Renal cortex interstitium (tissue), 11 donors: ENCODE measurements around the gene ELAVL1. TPM values are rescaled to one million over a fixed set of nuclear protein-coding genes. Genes with fewer than 3 reads are reported as not detected.
"Not testable (repeated sequence)": the region's sequence is repeated elsewhere in the genome, so short reads cannot be mapped to it uniquely, and the experiment has no call there.

ENCODE experiments used
- DNase-seq, 11 donors: peaks; one replicate each; pipeline ENCODE4 v3.0.0-alpha.2; 2013; ENCODE audit warnings: low read depth in 9 of 11, low spot score in 4 of 11; ENCODE audit errors: extremely low read depth in 1 of 11
- polyA plus RNA-seq, 3 donors: library from polyadenylated mRNA; unstranded; fragments of 120-200 nt; gene quantifications; one replicate each; pipeline ENCODE4 v1.2.1, GENCODE V29; 2013; ENCODE audit not compliant: insufficient read length in 3 of 3

The ELAVL1 gene
- polyA plus RNA-seq, 3 donors = 79.8 to 92.2 (median 92.0) TPM

DNA sequence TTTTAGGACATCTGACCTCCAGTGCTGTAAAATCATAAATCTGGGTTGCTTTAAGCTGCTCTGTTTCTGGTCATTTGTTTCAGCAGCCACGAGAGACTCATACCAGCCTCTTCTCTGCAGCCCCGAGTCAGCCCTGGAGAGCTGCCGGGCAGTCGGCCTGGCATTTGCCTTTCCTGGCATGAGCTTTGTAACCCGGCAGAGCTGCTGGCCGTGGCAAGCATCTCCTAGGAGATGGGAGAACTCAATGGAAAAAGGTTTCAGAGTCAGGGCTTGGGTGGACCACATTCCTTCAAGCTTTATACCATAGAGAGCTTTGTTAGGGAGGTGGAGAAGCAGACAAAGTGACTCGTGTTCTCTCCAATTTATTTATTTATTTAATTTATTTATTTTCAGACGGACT lies 25.5 kb upstream of the ELAVL1 start:
- no peak for DNase-seq

GRCh38 chr19:8028951-8029491 lies 23.6 kb upstream of the ELAVL1 start:
- DNase-seq = peak in 5 of 11 donors; percentile 42 to 62 (median 51)

- no peak for DNase-seq
Observed at GRCh38 chr19:8025316-8025715, 19.9 kb upstream of the ELAVL1 start.

GRCh38 chr19:8024256-8024655 lies 18.8 kb upstream of the ELAVL1 start:
- not testable (repeated sequence) for DNase-seq

GRCh38 chr19:8023371-8023770 lies 17.9 kb upstream of the ELAVL1 start:
- DNase-seq = no peak

DNA sequence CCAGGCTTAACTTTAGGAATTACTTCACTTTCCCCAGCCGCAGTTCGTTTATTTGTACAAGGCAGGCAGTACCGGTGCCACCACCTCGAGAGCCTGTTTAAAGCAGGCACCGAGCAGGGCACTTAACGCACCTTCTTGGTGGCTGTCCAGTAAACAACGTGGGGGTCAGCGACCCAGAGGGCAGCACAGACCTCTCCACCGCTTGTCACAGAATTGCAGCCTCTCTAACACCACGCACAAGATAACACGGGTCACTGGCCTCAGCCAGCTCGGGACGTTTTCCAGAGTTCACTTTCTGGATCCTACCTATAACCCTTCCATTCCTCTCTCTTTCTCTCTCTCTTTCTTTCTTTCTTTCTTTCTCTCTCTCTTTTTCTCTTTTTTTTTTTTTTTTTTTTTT lies 16.8 kb upstream of the ELAVL1 start:
- no peak for DNase-seq

- DNase-seq = no peak
Observed at GRCh38 chr19:8021374-8021773, 15.9 kb upstream of the ELAVL1 start.

GRCh38 chr19:8020681-8021080 lies 15.2 kb upstream of the ELAVL1 start:
- no peak for DNase-seq

- no peak for DNase-seq
Observed at GRCh38 chr19:8017808-8018207, 12.4 kb upstream of the ELAVL1 start.

- DNase-seq = peak in 1 of 11 donors; percentile 20
Observed at GRCh38 chr19:8004723-8005513, 523 bp downstream of the ELAVL1 start.

GRCh38 chr19:8004001-8004400 lies 1.4 kb downstream of the ELAVL1 start:
- no peak for DNase-seq

DNA sequence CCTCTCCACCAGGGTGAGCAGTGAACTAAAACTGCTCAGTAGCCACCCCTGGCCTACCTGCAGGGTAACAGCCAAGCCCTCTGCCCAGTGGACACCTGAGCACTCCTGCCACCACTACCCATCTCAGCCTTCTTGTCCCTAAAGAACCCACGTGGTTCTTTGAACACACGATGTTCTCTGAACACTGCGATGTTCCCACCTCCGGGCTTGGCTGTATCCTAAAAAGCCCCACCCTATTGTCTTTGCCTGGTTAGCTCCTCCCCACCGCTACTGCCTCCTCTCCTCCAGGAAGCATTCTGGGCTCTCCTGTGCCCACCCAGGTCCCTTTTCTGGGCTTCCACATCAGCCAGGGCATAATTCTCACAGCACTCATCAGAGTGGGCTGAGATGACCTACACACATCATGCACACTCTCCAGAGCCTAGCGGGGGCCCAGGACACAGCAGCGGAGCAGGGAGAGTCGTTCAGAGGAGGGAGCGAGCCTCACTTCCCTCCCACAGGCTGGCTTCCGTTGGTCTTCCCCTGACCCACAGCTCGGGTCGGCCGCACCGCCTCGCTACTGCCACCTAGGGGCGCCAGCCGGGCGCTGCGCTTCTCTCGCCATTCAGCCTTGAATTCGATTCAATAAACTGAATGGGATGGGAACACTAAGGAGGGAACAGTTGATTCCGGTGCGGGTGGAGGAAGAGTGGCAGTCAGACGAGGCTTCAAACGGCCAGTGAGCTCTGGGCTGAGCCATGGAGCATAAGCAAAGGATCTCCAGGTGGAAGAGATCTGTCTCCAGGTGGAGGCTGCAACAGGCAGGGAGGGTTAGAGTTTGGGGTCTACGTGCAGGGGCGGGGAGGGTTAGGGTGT lies 3.2 kb downstream of the ELAVL1 start:
- DNase-seq = peak in 10 of 11 donors; percentile 33 to 70 (median 57)

DNA sequence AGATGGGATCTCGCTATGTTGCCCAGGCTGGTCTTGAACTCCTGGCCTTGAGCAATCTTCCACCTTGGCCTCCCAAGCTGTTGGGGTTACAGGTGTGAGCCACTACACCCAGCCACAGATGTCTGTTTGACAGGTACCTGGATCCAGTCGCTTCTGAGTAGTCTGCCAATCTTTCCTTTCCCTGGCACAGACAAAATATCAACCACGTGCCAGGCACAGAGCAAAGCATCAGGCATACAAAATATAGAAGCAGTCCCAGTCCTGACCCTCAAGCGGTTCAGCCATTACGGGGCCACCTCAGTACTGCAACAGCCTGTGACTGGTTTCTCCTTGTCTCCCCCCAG lies 3.8 kb downstream of the ELAVL1 start:
- no peak for DNase-seq

- DNase-seq = no peak
Observed at GRCh38 chr19:8000298-8001038, 5.0 kb downstream of the ELAVL1 start.

GRCh38 chr19:7999376-7999775 lies 6.1 kb downstream of the ELAVL1 start:
- no peak for DNase-seq

GRCh38 chr19:7997809-7998480 lies 7.5 kb downstream of the ELAVL1 start:
- no peak for DNase-seq

GRCh38 chr19:7996883-7997282 lies 8.6 kb downstream of the ELAVL1 start:
- DNase-seq = no peak

GRCh38 chr19:7995810-7996158 lies 9.7 kb downstream of the ELAVL1 start:
- no peak for DNase-seq
